Measurements from ENCODE around the gene MTNR1B. TPM values are rescaled to one million over a fixed set of nuclear protein-coding genes. Genes with fewer than 3 reads are reported as not detected.

MTNR1B gene
- total RNA-seq: not detected
- long read RNA-seq: 0 reads

DNA sequence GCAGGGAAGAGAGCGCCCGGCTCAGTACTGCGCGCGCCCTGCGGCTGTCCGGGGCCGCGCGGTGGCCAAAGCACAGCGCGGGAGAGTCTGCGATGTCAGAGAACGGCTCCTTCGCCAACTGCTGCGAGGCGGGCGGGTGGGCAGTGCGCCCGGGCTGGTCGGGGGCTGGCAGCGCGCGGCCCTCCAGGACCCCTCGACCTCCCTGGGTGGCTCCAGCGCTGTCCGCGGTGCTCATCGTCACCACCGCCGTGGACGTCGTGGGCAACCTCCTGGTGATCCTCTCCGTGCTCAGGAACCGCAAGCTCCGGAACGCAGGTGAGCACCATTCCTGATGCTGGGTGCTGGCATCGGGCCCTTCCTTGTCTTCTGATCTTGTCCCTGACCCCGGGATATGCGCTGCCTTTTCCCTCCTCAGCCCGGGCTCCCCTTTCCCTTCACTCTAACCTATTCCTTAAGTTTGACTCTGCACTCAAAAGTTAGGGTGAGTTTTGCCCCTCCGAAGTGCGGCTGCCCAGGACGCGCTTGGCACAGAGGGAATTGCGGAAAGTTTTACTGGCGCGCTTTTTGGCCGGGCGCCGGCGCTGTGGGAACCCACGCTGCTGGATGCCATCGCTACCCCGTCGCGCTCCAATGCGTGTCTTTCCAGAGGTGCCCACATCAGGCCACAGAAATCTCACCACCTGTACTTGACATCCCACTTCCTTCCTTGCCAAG lies at the start of gene MTNR1B:
Gene MTNR1B, plus strand, starts transcription at position 18 of the 714 bp plus-strand sequence. Its CDS starts 75 bp downstream, at position 93.
- intact Hi-C loops (cut with DNase I): no loop called here
- DNase-seq (ENCODE audit: low spot score): no peak

- no peak for DNase-seq (ENCODE audit: low spot score)
- intact Hi-C loops (cut with DNase I): no loop called here
These were observed 49.1 kb upstream of the MTNR1B start for GRCh38 chr11:92920331-92920730.

- intact Hi-C loops (cut with DNase I): no loop called here
- no peak for DNase-seq (ENCODE audit: low spot score)
These were observed 46.7 kb upstream of the MTNR1B start for GRCh38 chr11:92922731-92923130.

- DNase-seq (ENCODE audit: low spot score): no peak
- intact Hi-C loops (cut with DNase I): no loop called here
These were observed 40.2 kb upstream of the MTNR1B start for GRCh38 chr11:92929246-92929645.

GRCh38 chr11:92929653-92930052 lies 39.8 kb upstream of the MTNR1B start:
- DNase-seq (ENCODE audit: low spot score): no peak
- intact Hi-C loops (cut with DNase I): no loop called here

DNA sequence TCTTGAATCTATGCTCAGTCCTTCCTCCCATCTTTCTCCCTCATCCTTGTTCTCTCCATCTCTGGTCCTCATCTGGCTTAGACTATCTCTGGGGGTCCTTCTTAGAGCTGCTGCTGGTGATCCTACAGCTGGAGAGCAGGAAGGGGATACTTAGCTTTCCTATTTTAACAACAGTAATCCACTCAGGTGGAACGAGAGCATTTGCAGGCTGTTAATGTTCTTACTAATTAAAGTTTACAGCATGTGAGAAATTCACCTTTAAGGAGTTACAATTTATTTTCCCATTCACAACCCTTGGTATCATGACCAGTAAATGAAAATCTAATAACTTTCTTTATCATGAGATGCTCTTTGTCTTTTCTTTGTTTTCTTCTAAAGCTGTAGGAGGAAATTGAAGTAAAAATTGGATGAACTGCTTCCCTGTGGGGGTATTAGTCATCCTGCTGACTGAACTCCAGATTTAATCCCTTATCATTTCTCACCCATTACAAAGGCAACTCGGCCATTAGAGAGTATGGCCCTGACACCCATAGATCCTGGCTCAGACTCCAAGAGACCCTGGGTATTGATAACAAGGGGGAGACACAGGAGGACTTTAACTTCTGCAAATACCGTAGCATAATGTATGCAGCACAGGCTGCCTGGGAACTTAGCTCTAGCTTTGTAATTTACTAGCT lies 37.6 kb upstream of the MTNR1B start:
- intact Hi-C loops (cut with DNase I): no loop called here
- no peak for DNase-seq (ENCODE audit: low spot score)

GRCh38 chr11:92939305-92939704 lies 30.1 kb upstream of the MTNR1B start:
- no peak for DNase-seq (ENCODE audit: low spot score)
- intact Hi-C loops (cut with DNase I): no loop called here

- intact Hi-C loops (cut with DNase I): loop anchor here (5.0 to 10.0 kb wide), 2 partner anchors 285 to 713 kb away; no protein-coding TSS in a partner anchor
These were observed 27.5 kb upstream of the MTNR1B start for GRCh38 chr11:92941676-92942571.

DNA sequence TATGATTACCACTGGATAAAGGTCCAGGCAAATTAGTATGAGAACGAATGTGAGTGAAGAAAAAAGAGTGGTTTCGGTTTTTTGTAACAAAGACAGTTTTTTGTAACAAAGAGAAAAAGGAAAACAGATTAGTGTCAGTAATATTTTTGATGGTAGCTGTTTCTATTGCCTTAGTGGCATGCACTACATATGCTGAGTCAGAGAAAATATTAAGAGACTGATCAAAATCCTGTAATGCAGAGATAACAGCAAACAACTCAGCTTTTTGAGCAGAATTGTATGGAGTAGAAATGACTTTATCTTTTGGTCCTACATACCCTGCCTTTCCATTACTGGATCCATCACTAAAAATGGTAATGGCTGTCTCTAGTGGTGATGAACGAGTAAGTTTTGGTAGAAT lies 22.7 kb upstream of the MTNR1B start:
- intact Hi-C loops (cut with DNase I): loop anchor here (10.0 kb wide), 1 partner anchor 708 kb away; no protein-coding TSS in a partner anchor
- no peak for DNase-seq (ENCODE audit: low spot score)

More at GRCh38 chr11:92941676-92942571, 27.5 kb upstream of the MTNR1B start:
- no peak for DNase-seq (ENCODE audit: low spot score)

DNA sequence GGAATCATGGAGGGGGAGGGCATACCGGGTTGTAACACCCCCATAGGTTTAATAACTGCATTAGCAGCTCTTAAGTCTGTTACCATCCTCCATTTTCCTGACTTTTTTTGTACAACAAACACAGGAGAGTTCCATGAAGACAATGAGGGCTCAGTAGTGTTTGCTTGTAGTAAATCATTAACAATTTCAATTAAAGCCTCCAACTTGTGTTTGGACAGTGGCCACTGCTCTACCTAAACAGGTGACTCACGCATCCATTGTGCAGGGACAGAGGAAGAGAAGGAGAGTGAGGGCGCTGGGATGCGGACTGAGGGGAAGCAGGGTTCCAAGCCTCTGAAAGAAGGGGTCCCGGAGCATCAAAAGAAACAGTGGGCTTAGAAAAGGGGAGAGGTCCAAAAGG lies 21.3 kb upstream of the MTNR1B start:
- DNase-seq (ENCODE audit: low spot score): no peak
- intact Hi-C loops (cut with DNase I): loop anchor here (10.0 kb wide), 1 partner anchor 707 kb away; no protein-coding TSS in a partner anchor

DNA sequence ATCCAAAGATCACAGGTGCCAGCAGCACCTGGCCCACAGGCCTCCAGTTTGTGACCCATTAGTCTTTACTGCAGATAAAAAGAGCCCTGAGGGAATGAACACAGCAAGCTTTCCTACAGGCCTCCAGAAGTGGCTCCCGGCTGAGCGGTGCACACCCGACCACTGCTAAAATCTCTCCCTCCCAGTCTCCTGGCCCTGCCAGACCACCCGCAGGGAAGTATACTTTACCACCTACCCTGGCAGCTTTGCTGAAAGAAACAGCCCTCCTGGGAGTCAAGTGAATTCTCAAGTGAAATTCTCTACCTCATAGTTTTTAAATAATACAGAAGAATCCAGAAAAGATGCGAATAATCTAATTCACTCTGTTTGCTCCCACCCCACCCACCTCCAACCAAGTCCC lies 15.4 kb upstream of the MTNR1B start:
- DNase-seq (ENCODE audit: low spot score): no peak
- intact Hi-C loops (cut with DNase I): no loop called here

DNA sequence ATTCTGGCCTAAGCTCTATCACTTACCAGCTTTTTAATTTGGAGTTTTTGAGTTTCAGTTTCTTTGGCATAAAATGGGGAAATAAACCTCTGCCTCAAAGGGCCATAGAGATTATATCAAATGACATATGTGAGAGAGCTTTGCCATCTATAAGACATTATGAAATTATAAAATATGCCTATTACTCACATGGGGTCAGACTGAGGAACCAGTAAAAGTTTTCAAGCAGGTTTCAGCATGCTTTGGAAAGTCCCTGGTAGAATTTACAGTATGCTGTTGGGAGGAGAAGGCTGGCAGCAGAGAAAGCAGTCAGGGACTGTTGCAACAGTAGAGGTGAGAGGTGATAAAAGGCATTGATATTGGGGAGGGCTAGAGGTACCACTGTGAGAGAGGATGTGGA lies 13.6 kb upstream of the MTNR1B start:
- intact Hi-C loops (cut with DNase I): no loop called here

DNA sequence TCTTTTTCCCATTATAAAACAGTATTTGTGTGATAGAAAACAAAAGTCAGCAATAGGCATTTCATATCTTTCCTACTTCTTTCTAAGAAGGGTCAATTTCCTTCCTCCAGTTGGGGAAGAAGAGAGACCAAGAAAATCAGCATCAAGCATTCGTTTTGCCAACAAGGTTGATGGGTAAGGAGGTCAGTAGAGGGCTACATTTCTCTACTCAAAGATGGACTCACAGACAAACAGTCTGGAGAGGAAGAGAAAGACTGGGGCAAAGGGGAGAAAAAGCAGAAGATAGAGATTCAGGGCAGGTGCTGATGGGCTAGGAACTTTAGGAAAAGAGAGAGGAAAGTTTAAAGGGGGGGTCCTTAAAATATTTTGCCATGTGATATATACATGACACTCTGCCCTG lies 8.6 kb upstream of the MTNR1B start:
- intact Hi-C loops (cut with DNase I): no loop called here
- DNase-seq (ENCODE audit: low spot score): no peak

More for the DNA sequence above, 13.6 kb upstream of the MTNR1B start:
- DNase-seq (ENCODE audit: low spot score): no peak

- intact Hi-C loops (cut with DNase I): no loop called here
- DNase-seq (ENCODE audit: low spot score): no peak
These were observed 7.0 kb upstream of the MTNR1B start for GRCh38 chr11:92962446-92962845.

- no peak for DNase-seq (ENCODE audit: low spot score)
- intact Hi-C loops (cut with DNase I): no loop called here
These were observed 5.0 kb upstream of the MTNR1B start for GRCh38 chr11:92964471-92964870.

- no peak for DNase-seq (ENCODE audit: low spot score)
These were observed 4.3 kb upstream of the MTNR1B start for GRCh38 chr11:92965196-92965595.

DNA sequence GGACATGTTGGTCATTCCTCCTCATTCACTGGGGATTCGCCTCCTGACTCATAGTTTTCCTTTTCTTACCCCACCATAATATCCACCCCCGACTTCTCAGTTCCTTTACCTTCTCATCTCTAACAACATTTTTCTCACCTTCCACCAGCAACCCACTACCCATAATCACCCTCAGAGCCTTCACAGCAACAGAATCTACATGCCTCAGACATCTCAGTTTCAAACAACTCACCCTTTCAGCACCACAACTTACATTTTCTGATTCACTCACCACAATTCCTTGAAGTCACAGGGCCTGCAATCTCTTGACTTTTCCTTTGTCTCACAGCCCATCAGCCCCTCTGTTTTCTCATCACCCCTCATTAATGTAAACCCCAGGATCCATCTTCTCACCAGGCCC lies 2.3 kb upstream of the MTNR1B start:
- intact Hi-C loops (cut with DNase I): no loop called here
- no peak for DNase-seq (ENCODE audit: low spot score)

More at GRCh38 chr11:92965196-92965595, 4.3 kb upstream of the MTNR1B start:
- intact Hi-C loops (cut with DNase I): no loop called here

DNA sequence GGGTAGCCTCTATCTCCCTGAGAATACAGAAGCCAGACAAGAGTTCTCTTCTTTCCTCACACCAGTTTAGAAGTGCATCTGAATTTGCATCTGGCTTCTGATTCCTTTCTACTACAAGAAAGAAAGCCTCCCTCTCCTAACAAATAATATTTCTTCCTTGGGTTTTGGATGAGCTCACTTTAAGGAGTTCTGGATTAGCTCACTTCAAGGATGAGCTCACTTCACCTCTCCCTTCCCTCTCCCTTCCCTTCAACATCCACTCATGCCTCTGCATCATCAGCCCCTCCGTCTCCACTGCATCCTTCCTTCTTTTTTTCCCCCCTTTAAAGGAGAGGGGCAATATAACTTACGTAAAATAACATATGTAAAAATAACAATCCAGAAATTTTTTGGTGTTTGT lies 1.6 kb upstream of the MTNR1B start:
- intact Hi-C loops (cut with DNase I): no loop called here
- no peak for DNase-seq (ENCODE audit: low spot score)

- intact Hi-C loops (cut with DNase I): no loop called here
- no peak for DNase-seq (ENCODE audit: low spot score)
These were observed 188 bp upstream of the MTNR1B start for GRCh38 chr11:92969293-92969633.

- intact Hi-C loops (cut with DNase I): no loop called here
- DNase-seq (ENCODE audit: low spot score): no peak
These were observed 2.8 kb downstream of the MTNR1B start for GRCh38 chr11:92972248-92972647.
